ENCODE measurements around the gene THADA. TPM values are rescaled to one million over a fixed set of nuclear protein-coding genes. Genes with fewer than 3 reads are reported as not detected.
A peak's percentile ranks its signal among the peaks of the same experiment; 100 is the strongest.

Gene THADA
- polyA plus RNA-seq, 1 donor (not counting 4 experiments of a cell fraction or from before 2014, with no cell fraction given), result 22.6 TPM

DNA sequence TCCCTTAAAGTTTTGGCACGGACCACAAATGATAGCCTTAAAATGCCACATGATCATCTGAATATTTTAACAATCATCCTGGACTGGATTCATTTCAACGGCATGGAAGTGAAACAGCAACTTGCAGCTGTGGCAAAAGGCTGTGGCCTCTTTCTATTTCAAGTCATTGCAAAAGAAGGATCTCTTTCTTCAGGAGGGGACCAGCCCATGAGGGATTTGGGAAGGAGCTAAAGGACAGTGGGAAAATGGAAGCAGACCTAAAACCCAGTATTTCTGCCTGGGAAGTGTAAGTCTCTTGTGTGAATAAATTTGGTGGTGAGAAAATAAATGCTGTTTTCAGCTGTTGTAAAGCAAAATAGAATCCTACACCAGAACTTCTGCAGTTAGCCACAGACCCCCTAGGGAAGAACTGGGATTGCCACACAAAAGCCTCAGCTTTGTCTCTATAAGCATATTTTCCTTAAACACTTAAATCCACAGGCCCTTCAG is 262.1 kb downstream of the THADA start:
- DNase-seq (ENCODE audit: low read depth, low spot score), result peak; percentile 15
- dilution Hi-C loops (cut with MboI; ENCODE audit: extremely low pct_ligation_motif_present, low sequenced_read_pairs), result no loop called here
- Histone ChIP-seq H3K36me3 (ENCODE audit: control insufficient read depth in 2 of 2, extremely low read depth in 1 of 2, insufficient read depth in 2 of 2, low read length in 2 of 2) (peaks cover 0 to 4% of the 10 kb centered on the region in 2 experiments), H3K27ac (ENCODE audit: control insufficient read depth, insufficient read depth, low read length) (peak overlapping the region; percentile 59), H3K9me1 (ENCODE audit: control insufficient read depth, extremely low read depth, insufficient read depth, low read length) (no peaks in the 10 kb centered on the region), H3K9me3 (ENCODE audit: control insufficient read depth, low read depth, low read length) (no peaks in the 10 kb centered on the region), H3K79me2 (ENCODE audit: control insufficient read depth, insufficient read depth, low read length) (no peaks in the 10 kb centered on the region), H3K27me3 (ENCODE audit: control insufficient read depth, extremely low read depth, insufficient read depth, low read length) (no peaks in the 10 kb centered on the region), H4K20me1 (ENCODE audit: control insufficient read depth, extremely low read depth, insufficient read depth, low read length) (no peaks in the 10 kb centered on the region), H3K9ac (ENCODE audit: control insufficient read depth, extremely low read depth, insufficient read depth, low read length) (peak overlapping the region; percentile 8), H3K4me1 (ENCODE audit: control insufficient read depth, extremely low read depth, insufficient read depth, low read length) (peaks cover 18% of the 10 kb centered on the region), H3K4me3 (ENCODE audit: control insufficient read depth in 2 of 3, extremely low read depth in 1 of 3, insufficient read depth in 2 of 3, low read depth in 1 of 3, low read length in 3 of 3) (peak overlapping the region in 2 of 3 experiments; percentile 30 to 34), H3K4me2 (ENCODE audit: control insufficient read depth, extremely low read depth, insufficient read depth, low read depth, low read length) (peak overlapping the region; percentile 70), H2AFZ (ENCODE audit: control insufficient read depth, low read length) (no peak overlapping the region)
- no peak for TF ChIP-seq EZH2 (IDR thresholded peaks at IDR 0.05; ENCODE audit: low read length)
- no peak for FAIRE-seq

DNA sequence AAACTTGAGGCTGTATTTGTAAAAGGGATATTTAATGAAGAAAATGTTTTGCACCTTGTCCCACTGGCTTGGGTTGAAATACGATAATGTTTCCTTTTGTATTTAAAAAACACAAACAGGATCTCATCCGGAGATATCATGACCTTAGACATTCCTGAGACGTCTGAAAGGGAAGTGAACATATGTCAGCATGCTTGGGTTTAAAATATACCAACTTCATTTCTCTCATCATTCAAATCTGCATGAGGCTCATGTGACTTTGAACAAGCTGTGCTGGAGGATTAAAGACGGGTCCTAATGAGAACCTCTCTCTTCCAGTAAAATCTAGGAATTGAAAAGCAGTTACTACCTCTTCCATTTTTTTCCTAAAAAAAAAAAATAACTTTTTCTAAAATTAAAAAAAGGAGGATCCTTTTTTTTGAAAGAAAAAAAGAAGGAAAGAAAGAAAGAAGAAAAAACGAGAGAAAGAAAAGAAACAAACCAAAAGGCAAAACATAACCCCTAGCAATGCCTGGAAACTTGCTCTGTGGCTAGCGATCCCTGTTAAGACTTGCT is 262.7 kb downstream of the THADA start:
- no peaks in the 10 kb centered on the region for H3K9me3 ChIP-seq (ENCODE audit: control insufficient read depth, low read depth, low read length)
- TF ChIP-seq EZH2 (IDR thresholded peaks at IDR 0.05; ENCODE audit: low read length), result no peak
- TF ChIP-seq, protein P1, sequence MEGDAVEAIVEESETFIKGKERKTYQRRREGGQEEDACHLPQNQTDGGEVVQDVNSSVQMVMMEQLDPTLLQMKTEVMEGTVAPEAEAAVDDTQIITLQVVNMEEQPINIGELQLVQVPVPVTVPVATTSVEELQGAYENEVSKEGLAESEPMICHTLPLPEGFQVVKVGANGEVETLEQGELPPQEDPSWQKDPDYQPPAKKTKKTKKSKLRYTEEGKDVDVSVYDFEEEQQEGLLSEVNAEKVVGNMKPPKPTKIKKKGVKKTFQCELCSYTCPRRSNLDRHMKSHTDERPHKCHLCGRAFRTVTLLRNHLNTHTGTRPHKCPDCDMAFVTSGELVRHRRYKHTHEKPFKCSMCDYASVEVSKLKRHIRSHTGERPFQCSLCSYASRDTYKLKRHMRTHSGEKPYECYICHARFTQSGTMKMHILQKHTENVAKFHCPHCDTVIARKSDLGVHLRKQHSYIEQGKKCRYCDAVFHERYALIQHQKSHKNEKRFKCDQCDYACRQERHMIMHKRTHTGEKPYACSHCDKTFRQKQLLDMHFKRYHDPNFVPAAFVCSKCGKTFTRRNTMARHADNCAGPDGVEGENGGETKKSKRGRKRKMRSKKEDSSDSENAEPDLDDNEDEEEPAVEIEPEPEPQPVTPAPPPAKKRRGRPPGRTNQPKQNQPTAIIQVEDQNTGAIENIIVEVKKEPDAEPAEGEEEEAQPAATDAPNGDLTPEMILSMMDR (optimal IDR thresholded peaks at IDR 0.05 in 1 of 3, IDR thresholded peaks at IDR 0.05 in 1 of 3, conservative IDR thresholded peaks at IDR 0.05 in 1 of 3; ENCODE audit: extremely low read depth in 1 of 3, insufficient read depth in 2 of 3, low read length in 3 of 3), result no peak
- peak overlapping the region in 2 of 3 experiments; percentile 30 to 34 for H3K4me3 ChIP-seq (ENCODE audit: control insufficient read depth in 2 of 3, extremely low read depth in 1 of 3, insufficient read depth in 2 of 3, low read depth in 1 of 3, low read length in 3 of 3)
- H3K27me3 ChIP-seq (ENCODE audit: control insufficient read depth, extremely low read depth, insufficient read depth, low read length), result no peaks in the 10 kb centered on the region
- peak overlapping the region; percentile 6 for H2AFZ ChIP-seq (ENCODE audit: control insufficient read depth, low read length)
- peak overlapping the region; percentile 8 for H3K9ac ChIP-seq (ENCODE audit: control insufficient read depth, extremely low read depth, insufficient read depth, low read length)
- H3K4me2 ChIP-seq (ENCODE audit: control insufficient read depth, extremely low read depth, insufficient read depth, low read depth, low read length), result peak overlapping the region; percentile 70
- H3K36me3 ChIP-seq (ENCODE audit: control insufficient read depth in 2 of 2, extremely low read depth in 1 of 2, insufficient read depth in 2 of 2, low read length in 2 of 2), result peaks cover 0 to 4% of the 10 kb centered on the region in 2 experiments
- H3K27ac ChIP-seq (ENCODE audit: control insufficient read depth, insufficient read depth, low read length), result peak overlapping the region; percentile 59
- no peaks in the 10 kb centered on the region for H3K79me2 ChIP-seq (ENCODE audit: control insufficient read depth, insufficient read depth, low read length)
- H3K9me1 ChIP-seq (ENCODE audit: control insufficient read depth, extremely low read depth, insufficient read depth, low read length), result no peaks in the 10 kb centered on the region
- FAIRE-seq (peak; percentile 93), DNase-seq (ENCODE audit: low read depth, low spot score) (no peak)
- dilution Hi-C loops (cut with MboI; ENCODE audit: extremely low pct_ligation_motif_present, low sequenced_read_pairs), result no loop called here
- H3K4me1 ChIP-seq (ENCODE audit: control insufficient read depth, extremely low read depth, insufficient read depth, low read length), result peaks cover 18% of the 10 kb centered on the region
- no peaks in the 10 kb centered on the region for H4K20me1 ChIP-seq (ENCODE audit: control insufficient read depth, extremely low read depth, insufficient read depth, low read length)

All from keratinocyte (primary cell).